Stomach (tissue), 4 donors: Measurements from ENCODE around the gene CYP27C1.

Experiments used
- CTCF ChIP-seq, 7 experiments: fragments of 450-650 bp in 4 of 7; fragments of 200-600 bp in 3 of 7; sonication (generic) in 3 of 7; IDR thresholded peaks; one replicate each; pipeline ENCODE4 v1.5.1; 2016 to 2019; ENCODE audit warnings: antibody characterized with exemption in 7 of 7, control low read depth in 2 of 7, mild to moderate bottlenecking in 1 of 7
- POLR2AphosphoS5 ChIP-seq, 3 donors: sonication (generic); formaldehyde crosslinking; IDR thresholded peaks; one replicate each; pipeline ENCODE4 v1.6.1; 2016; ENCODE audit warnings: antibody characterized with exemption in 3 of 3

DNA sequence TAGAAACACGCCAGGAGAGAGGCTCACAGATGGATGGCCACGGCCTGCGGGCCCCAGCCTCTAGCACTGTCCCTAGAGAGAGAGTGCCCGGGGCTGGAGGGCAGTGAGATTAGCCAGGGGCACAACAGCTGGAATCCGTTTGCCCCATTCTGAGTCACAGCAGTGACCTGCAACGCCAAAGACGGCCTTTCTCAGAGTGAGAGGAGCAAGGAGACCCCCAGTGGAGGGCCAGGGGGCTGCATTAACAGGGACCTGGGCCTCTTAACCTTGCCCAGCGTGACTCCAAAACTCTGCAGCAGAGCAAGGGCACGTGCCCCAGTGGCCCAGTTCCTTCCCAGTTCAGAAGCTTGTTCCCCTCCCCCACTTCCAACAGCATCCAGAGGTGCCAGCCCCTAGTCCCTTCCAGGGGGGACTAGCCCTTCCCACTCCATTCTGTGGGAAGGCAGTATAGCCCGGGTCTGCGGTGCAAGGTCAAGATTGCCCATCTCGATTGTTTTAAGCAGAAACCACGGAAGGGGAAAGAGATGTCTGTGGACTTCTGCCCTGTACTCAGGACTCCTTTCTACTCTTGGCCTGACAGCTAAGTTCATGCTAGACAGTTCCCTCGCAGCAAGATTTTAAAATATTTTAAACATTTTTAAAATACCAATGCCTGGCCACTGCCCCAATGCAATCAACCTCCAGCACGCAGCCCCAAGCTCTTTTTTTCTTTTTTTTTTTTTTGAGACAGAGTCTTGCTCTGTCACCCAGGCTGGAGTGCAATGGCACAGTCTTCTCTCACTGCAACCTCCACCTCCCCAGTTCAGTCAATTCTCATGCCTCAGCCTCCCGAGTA is 62.2 kb downstream of the CYP27C1 start:
- no peak for TF ChIP-seq CTCF (IDR thresholded peaks at IDR 0.05)
- no peak for TF ChIP-seq POLR2AphosphoS5 (IDR thresholded peaks at IDR 0.05)
